LNCaP clone FGC (cell line): ENCODE results near the gene GNS.
A peak's percentile ranks its signal among the peaks of the same experiment; 100 is the strongest.
"Not testable (repeated sequence)": the region's sequence is repeated elsewhere in the genome, so short reads cannot be mapped to it uniquely, and the experiment has no call there.

Experiments
- DNase-seq: peaks from one replicate; pipeline ENCODE4 v3.0.0-alpha.2; 2011; ENCODE audit warnings: low read depth
- H3K4me3 ChIP-seq: 2 replicates; pipeline ENCODE4 v1.5.1; 2011; ENCODE audit warnings: mild to moderate bottlenecking, low read depth, low read length, control low read depth
- TF ChIP-seq, protein P1 (sequence below): IDR thresholded peaks from 2 replicates; pipeline ENCODE4 v1.5.1; 2012; ENCODE audit warnings: mild to moderate bottlenecking; ENCODE audit not compliant: control insufficient read depth, insufficient read depth; ENCODE audit errors: extremely low read depth

Gene GNS

DNA sequence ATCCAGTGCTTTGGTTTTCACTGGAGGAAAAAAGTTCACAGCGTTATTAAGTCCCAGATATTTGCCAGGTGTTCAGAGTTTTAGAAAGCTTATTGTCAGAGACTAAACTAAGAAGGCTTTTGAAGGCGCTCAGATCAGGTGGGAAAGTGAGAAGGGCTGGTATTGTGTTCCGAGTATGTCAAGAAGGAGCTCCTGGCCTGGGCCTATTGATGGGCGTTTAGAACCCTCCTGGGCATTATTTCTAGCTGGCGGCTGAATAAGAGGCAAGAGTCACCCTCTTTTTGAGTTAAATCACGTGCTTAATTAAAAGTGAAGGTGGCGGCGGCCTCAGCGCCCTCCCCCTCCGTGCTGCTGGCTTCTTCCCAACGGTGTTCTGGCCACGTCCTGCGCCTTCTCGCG is 20.9 kb upstream of the GNS start:
- H3K4me3 ChIP-seq: peak overlapping the region; percentile 55
- DNase-seq: peak; percentile 38
- TF ChIP-seq, protein P1, sequence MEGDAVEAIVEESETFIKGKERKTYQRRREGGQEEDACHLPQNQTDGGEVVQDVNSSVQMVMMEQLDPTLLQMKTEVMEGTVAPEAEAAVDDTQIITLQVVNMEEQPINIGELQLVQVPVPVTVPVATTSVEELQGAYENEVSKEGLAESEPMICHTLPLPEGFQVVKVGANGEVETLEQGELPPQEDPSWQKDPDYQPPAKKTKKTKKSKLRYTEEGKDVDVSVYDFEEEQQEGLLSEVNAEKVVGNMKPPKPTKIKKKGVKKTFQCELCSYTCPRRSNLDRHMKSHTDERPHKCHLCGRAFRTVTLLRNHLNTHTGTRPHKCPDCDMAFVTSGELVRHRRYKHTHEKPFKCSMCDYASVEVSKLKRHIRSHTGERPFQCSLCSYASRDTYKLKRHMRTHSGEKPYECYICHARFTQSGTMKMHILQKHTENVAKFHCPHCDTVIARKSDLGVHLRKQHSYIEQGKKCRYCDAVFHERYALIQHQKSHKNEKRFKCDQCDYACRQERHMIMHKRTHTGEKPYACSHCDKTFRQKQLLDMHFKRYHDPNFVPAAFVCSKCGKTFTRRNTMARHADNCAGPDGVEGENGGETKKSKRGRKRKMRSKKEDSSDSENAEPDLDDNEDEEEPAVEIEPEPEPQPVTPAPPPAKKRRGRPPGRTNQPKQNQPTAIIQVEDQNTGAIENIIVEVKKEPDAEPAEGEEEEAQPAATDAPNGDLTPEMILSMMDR: no peak

DNA sequence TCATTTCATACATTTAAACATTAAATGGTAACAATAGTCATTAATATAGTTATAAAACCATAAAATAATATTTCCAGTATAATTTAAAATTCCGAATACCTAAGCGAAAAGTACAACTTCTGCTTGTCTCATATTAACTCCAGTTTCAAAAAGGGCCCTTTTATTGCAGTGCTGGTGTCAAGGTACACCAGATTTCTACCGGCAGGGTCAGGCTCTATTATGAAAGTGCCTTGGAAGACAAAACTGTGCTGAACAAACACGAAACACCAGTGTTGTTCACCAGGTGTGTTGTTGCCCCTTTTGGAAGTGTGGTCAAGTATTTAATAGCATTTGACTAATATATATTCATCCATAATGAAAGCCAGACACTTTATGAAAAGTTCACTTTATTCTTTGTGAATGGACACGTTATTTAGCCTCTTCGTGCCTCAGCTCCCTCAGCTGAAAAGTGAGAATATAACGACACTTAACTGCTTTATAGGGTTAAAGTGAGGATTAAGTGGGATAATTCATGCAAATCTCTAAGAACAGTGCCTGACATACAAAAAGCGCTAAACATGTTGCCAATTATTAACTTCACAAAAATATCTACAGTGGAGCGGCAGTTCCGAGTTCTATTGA is 20.3 kb upstream of the GNS start:
- TF ChIP-seq, protein P1: no peak
- no peak for DNase-seq
- H3K4me3 ChIP-seq: no peak overlapping the region

DNA sequence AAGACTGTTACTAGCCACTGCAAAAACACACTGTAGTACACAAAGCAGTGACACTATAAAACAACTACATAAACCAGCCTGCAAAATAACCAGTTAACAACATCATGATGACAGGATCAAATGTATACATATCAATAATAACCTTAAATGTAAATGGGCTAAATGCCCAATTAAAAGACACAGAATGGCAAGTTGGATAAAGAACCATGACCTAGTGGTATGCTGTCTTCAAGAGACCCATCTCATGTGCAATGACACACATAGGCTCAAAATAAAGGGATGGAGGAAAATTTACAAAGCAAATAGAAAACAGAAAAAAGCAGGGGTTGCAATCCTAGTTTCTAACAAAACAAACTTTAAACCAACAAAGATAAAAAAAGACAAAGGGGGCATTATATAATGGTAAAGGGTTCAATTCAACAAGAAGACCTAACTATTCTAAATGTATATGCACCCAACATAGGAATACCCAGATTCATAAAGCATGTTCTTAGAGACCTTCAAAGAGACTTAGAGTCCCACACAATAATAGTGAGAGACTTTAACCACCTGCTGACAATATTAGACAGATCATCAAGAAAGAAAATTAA is 16.0 kb upstream of the GNS start:
- not testable (repeated sequence) for H3K4me3 ChIP-seq, DNase-seq

DNA sequence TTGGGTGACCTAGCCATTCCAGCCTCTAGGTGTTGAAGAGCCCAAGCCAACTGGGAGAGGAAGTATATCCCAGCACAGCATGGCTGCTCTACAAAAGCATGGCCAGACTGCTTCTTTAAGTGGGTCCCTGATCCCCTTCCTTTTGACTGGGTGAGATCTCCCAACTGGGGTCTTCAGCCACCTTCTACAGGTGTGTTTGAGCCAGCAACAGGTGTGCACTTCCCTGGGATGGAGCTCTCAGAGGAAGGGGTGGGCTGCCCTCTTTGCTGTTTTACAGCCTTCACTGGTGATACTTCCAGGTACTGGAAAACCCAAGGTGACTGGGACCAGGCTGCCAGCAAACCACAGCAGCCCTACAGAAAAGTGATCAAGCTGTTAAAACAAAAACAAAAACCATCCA is 14.2 kb upstream of the GNS start:
- no peak for DNase-seq
- TF ChIP-seq, protein P1: no peak
- H3K4me3 ChIP-seq: no peak overlapping the region

DNA sequence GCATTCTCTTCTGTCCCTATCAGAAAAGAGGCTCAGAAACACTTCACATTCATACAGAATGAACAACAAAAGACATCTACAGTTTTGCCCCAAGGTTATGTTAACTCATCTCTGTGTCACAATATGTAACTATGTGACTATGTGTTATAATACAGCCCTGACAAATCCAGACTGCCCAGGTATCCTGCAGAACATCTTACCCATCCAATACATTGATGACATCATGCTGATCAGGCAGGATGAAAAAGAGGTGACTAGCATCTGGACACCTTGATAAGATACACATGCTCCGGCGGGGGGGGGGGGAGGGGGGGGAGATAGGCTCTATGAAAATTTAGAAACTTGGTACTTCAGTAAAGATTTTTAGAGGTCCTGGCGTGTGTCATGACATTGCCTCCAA is 8.3 kb upstream of the GNS start:
- DNase-seq: no peak
- TF ChIP-seq, protein P1: no peak
- no peak overlapping the region for H3K4me3 ChIP-seq

DNA sequence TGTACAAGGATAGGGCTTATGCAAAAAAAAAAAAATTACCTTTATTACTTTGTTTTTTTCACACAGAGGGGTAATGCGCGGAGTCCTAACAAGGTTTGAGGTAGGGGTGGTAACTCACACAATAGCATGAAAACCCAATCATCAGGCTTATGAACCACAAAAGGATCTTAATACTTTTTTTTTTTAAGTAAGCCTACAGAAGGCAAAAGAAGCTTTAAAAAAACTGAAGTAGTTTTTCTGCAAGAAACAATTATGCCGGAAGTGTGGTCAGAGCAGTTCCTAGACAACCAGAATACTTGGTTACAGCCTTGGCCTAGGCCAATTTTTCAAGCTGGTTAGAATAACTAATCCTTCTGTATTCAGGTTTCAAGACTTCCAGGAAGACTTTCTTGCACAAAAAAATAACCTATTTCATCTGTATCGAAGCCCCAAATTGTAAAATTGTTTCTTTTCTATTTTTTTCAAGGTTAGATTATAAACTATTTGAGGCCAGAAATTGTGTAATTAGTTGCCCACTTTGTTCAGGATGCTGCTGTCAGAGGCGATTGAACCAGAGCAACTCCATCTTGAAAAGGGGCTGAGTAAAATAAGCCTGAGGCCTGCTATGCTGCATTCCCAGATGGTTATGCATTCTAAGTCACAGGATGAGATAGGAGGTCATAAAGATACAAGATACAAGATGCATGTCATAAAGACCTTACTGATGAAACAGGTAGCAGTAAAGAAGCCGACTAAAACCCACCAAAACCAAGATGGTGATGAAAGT is 1.8 kb upstream of the GNS start:
- DNase-seq: no peak
- TF ChIP-seq, protein P1: no peak
- peak overlapping the region; percentile 91; the same call in 1 of the 2 replicates for H3K4me3 ChIP-seq

DNA sequence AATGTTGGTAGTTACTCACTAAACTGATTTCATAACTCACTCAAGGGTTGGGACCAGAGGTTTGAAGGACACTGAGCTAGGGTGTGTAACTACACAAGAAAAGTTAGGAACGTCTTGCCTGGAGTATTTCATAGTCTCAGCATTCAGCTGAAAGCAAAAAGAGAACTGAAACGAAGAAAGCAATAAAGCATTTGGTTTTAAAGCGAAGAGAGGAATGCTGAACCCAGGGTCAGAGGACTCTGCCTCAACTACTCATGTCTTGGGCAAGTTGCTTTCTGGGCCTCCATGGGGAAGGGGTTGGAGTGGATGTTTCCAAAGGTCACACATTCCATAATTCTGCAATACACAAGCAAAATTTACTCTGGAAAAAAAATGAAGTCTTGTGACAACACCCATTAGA is 1.4 kb downstream of the GNS start:
- H3K4me3 ChIP-seq: no peak overlapping the region
- TF ChIP-seq, protein P1: no peak
- DNase-seq: no peak
